Fibroblast of mammary gland (primary cell): Measurements from ENCODE around the gene AOPEP.

Experiments used
- DNase-seq: peaks from one replicate; pipeline ENCODE4 v3.0.0-alpha.2; 2010; ENCODE audit warnings: low read depth
- H3K4me3 ChIP-seq: 2 replicates; pipeline ENCODE4 v1.5.1; 2011; ENCODE audit warnings: low read depth, mild to moderate bottlenecking, low read length, moderate library complexity; ENCODE audit not compliant: control insufficient read depth
- TF ChIP-seq, protein P1 (sequence below): conservative IDR thresholded peaks from 2 replicates; pipeline ENCODE4 v1.5.1; 2011; ENCODE audit warnings: low read depth, low read length, inconsistent platforms; ENCODE audit not compliant: control insufficient read depth, insufficient read depth

AOPEP gene

DNA sequence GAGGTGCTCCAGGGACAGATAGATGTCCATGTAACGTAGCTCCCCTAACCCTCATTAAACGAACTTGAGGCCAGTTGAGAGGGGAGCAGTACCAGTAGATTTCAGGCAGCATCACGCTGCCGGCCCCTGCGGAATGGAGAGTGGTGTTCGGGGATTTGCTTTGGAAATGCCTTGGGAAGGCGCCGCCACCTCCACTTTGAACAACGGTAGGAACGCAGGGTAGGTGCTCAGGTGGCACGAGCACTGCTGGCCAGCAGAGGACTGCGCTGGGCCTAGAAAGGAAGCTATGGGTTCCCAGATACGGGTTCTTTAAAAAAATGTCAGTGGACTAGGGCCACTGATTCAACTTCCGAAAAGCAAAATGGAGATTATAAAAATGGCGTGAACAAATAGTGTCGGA lies 319.3 kb downstream of the AOPEP start:
- no peak for DNase-seq
- H3K4me3 ChIP-seq, result no peak overlapping the region
- TF ChIP-seq, protein P1, sequence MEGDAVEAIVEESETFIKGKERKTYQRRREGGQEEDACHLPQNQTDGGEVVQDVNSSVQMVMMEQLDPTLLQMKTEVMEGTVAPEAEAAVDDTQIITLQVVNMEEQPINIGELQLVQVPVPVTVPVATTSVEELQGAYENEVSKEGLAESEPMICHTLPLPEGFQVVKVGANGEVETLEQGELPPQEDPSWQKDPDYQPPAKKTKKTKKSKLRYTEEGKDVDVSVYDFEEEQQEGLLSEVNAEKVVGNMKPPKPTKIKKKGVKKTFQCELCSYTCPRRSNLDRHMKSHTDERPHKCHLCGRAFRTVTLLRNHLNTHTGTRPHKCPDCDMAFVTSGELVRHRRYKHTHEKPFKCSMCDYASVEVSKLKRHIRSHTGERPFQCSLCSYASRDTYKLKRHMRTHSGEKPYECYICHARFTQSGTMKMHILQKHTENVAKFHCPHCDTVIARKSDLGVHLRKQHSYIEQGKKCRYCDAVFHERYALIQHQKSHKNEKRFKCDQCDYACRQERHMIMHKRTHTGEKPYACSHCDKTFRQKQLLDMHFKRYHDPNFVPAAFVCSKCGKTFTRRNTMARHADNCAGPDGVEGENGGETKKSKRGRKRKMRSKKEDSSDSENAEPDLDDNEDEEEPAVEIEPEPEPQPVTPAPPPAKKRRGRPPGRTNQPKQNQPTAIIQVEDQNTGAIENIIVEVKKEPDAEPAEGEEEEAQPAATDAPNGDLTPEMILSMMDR, result no peak

DNA sequence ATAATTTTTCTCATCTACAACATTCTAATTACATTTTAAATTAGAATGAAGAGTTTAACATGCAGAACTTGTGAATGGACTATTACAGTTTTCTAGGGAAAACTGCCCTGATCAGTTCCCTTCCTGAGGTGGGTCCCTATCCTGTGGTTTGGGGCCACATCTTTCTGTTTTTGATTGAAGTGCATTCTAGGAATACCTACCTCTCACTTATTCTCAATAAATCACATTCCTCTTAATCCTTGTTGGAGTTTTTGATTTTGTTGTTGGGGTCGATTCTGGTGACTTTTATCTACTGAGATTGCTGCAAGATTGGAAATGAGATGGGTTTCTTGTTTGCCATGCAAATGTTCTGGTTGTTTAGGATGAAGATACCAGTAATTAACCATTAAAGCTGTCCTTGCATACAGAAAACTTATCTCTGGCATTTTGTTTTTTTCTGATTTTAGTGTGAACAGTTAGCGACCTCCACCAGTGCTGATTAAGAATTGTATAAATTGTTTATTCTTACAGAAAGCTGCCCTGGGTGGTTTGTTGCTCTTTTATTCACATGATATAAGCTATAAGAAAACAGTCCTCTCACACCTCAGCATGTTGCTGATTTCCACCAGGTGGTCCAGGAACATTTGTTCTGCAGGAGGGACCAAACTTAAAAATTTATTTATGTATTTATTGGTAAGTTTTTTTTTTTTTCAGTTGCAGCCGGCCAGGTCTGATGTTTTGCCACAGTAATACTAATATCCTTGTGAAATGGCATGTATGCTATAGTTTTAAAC lies 321.1 kb downstream of the AOPEP start:
- H3K4me3 ChIP-seq, result peak overlapping the region; percentile 21
- TF ChIP-seq, protein P1, result no peak
- no peak for DNase-seq

DNA sequence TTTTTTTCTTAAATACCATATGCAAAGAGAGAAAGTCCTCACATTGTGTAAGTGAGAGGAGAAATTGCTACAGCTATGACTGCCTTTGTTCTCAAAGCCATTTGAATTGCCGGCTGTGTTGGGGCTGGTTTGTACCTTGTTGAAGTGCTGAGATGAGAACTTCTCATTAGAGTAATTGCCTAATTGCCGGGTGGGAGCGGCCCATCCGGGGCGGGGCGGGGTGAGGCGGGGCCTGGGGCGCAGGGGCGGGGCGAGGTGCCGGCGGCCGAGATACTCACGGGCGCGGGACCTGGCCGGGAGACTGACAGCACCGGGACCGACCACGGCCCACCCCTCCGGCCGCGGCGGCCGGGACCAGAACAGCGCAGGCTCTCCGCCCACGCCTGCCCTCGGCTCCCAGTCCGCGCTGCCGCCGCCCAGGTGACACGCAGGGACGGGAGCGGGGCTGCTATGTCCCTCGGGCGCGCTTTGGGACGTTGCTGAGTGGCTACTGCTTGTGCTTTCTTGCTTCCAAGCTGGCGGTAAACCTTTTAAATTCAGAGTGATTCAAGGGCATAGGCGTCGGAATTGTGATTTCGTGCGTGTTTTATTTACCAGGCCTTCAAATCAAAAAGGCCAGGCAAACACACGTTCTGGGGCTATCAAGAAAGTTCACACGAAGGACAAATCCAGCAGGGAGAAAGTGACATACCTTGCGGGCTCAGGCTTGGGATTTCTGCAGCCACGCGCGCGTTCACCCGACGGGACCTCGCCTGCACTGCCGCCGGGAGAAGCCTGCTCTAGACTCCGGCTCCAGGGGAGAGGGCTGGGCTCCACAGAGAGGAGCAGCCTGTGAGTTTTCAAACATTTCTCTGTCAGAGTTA lies 322.0 kb downstream of the AOPEP start:
- peak overlapping the region; percentile 63 for H3K4me3 ChIP-seq
- TF ChIP-seq, protein P1, result no peak
- peak; percentile 31 for DNase-seq

DNA sequence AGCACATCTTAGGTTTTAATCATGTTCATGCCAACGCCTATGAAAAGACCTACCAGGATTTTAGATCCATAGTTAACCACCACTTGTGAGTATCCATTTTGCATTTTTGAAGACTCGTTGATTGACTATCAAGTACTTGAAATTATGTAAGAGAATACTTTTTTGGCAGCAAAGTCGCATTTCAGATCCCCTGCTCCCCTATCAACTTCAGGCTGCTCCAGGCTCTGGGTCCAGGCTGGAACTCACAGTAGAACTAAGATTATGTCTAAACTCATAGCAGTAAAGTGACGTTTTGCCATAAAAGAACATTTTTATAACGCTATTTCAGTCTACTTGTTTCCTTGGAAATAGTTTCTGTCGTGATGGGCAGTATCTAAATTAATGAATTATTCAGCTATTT lies 323.3 kb downstream of the AOPEP start:
- TF ChIP-seq, protein P1, result no peak
- no peak overlapping the region for H3K4me3 ChIP-seq
- DNase-seq, result no peak

DNA sequence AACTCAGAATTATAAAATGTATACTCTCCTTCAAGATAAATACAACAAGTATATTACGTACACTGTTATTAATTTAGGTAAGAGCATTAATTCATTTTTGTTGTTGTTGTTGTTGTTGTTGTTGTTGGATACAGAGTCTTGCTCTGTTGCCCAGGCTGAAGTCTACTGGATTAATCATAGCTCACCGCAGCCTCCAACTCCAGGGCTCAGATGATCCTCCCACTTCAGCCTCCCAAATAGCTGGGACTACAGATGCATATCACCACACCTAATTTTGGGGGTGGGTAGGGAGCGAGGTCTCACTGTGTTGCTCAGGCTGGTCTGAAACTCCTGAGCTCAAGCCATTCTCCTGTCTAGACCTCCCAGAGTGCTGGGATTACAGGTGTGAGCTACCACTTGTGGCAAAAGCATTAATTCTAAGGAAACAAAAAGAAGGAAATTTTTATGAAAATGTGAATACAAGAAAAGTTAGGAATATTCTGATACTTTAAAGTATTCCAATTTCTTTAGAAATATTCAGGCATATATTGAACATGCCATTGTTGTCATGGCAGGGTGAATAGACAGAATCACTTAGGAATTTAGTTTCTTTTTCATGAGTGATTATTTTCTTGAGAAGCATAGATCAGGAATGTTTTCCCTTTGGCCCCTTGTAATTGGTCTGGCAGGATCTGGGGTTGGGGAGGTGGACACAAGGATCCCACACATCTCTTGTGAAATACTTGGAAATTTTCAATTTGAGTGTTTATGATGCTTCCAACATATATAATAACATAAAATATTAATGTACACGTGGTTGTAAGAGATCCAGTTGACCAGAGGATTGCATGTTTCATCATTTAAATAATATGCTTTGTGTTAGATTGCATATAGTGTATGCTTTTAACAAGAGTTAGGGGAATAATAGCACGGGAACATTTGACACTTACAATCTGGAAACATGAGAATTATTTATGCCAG lies 327.4 kb downstream of the AOPEP start:
- TF ChIP-seq, protein P1, result no peak
- no peak overlapping the region for H3K4me3 ChIP-seq
- DNase-seq, result no peak

DNA sequence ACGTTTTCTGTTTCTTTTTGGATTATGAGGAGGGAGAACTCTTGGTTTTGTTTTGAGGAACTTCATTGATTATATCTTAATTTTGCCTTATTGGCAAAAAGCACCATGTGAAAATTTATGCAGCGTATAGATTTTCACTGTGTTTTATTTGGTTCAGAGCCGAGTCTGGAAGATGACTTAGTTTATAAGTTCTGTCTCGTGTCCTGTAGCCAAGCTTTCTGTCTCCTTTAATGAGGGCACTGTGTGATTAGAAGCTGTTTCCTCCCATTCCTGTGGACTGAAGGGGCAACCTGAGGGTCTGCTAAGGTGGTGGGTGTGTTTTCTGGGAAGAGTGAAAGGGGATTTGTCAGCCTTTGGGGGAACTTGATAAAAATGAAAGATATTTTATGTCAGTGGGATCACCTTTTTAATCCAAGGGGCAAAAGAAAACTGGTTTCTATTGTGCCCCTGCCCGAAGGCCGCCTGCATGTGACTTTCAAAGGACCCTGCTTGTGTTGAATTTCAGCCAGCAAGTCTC lies 328.9 kb downstream of the AOPEP start:
- H3K4me3 ChIP-seq, result no peak overlapping the region
- no peak for DNase-seq

More for the DNA sequence above, 328.9 kb downstream of the AOPEP start:
- TF ChIP-seq, protein P1, result no peak
